HEK293 (cell line): ENCODE results near the gene KCNB1.

Experiments
- CTCF ChIA-PET: fragments of 350-600 bp; formaldehyde crosslinking; extraction: SDS; loops from one replicate; lab custom pipeline; 2021; ENCODE audit warnings: antibody characterized with exemption; lab: Yijun Ruan, JAX
- POLR2A ChIA-PET: fragments of 300-600 bp; formaldehyde crosslinking; extraction: SDS; loops from one replicate; lab custom pipeline; 2020; ENCODE audit warnings: antibody characterized with exemption, inconsistent platforms; lab: Yijun Ruan, JAX
- H3K27ac ChIP-seq: fragments of 200-500 bp; sonication (Bioruptor generic); 2 replicates; pipeline ENCODE4 v1.5.1; 2014; ENCODE audit warnings: low read depth, low read length, control low read depth, inconsistent platforms; ENCODE audit errors: extremely low read depth
- H3K36me3 ChIP-seq, 2 experiments: fragments of 200-500 bp in 1 of 2; sonication (Bioruptor generic) in 1 of 2; 1 replicate in 1 of 2; 2 replicates in 1 of 2; pipeline ENCODE4 v1.5.1; 2014 to 2017; ENCODE audit warnings: inconsistent platforms in 2 of 2, low read length in 2 of 2; ENCODE audit not compliant: control insufficient read depth in 2 of 2, insufficient read depth in 1 of 2
- H3K4me1 ChIP-seq: fragments of 200-500 bp; sonication (Bioruptor generic); 2 replicates; pipeline ENCODE4 v1.5.1; 2014; ENCODE audit warnings: mild to moderate bottlenecking, low read length, inconsistent platforms; ENCODE audit not compliant: control insufficient read depth, insufficient read depth
- H3K4me3 ChIP-seq: 2 replicates; pipeline ENCODE4 v1.5.1; 2011; ENCODE audit warnings: low read depth, mild to moderate bottlenecking, control low read depth, low read length, moderate library complexity
- H3K9me3 ChIP-seq: fragments of 200-500 bp; sonication (Bioruptor generic); 2 replicates; pipeline ENCODE4 v1.5.1; 2014; ENCODE audit warnings: low read depth, low read length, inconsistent platforms; ENCODE audit not compliant: control insufficient read depth, insufficient read depth
- ATF2 ChIP-seq: fragments of 450-650 bp; formaldehyde crosslinking; IDR thresholded peaks from 2 replicates; pipeline ENCODE4 v1.5.1; 2016; ENCODE audit warnings: missing biosample characterization, missing genetic modification characterization, low read depth
- BCL6B ChIP-seq: fragments of 450-650 bp; formaldehyde crosslinking; IDR thresholded peaks from 2 replicates; pipeline ENCODE4 v1.5.1; 2017; ENCODE audit warnings: missing biosample characterization, missing genetic modification characterization
- KLF16 ChIP-seq: fragments of 450-650 bp; formaldehyde crosslinking; IDR thresholded peaks from 2 replicates; pipeline ENCODE4 v1.5.1; 2017; ENCODE audit warnings: missing biosample characterization, missing genetic modification characterization
- OSR2 ChIP-seq: fragments of 450-650 bp; formaldehyde crosslinking; IDR thresholded peaks from 2 replicates; pipeline ENCODE4 v1.5.1; 2016; ENCODE audit warnings: missing biosample characterization, missing genetic modification characterization
- SCRT2 ChIP-seq: fragments of 450-650 bp; formaldehyde crosslinking; IDR thresholded peaks from 2 replicates; pipeline ENCODE4 v1.5.1; 2016; ENCODE audit warnings: missing biosample characterization, missing genetic modification characterization
- SP2 ChIP-seq: fragments of 450-650 bp; formaldehyde crosslinking; IDR thresholded peaks from 2 replicates; pipeline ENCODE4 v1.5.1; 2016; ENCODE audit warnings: missing biosample characterization, missing genetic modification characterization
- SP7 ChIP-seq: fragments of 450-650 bp; formaldehyde crosslinking; IDR thresholded peaks from 2 replicates; pipeline ENCODE4 v1.5.1; 2016; ENCODE audit warnings: missing biosample characterization, missing genetic modification characterization
- ZBTB21 ChIP-seq: fragments of 450-650 bp; formaldehyde crosslinking; IDR thresholded peaks from 2 replicates; pipeline ENCODE4 v1.5.1; 2017; ENCODE audit warnings: missing biosample characterization, missing genetic modification characterization
- ZIC2 ChIP-seq: fragments of 450-650 bp; formaldehyde crosslinking; IDR thresholded peaks from 2 replicates; pipeline ENCODE4 v1.5.1; 2016; ENCODE audit warnings: missing biosample characterization, missing genetic modification characterization
- ZNF155 ChIP-seq: fragments of 450-650 bp; formaldehyde crosslinking; IDR thresholded peaks from 2 replicates; pipeline ENCODE4 v1.5.1; 2016; ENCODE audit warnings: missing biosample characterization, missing genetic modification characterization
- ZNF18 ChIP-seq: fragments of 450-650 bp; formaldehyde crosslinking; IDR thresholded peaks from 2 replicates; pipeline ENCODE4 v1.5.1; 2016; ENCODE audit warnings: missing biosample characterization, missing genetic modification characterization
- ZNF23 ChIP-seq: fragments of 450-650 bp; formaldehyde crosslinking; IDR thresholded peaks from 2 replicates; pipeline ENCODE4 v1.5.1; 2016; ENCODE audit warnings: missing biosample characterization, missing genetic modification characterization, borderline replicate concordance
- ZNF350 ChIP-seq: fragments of 450-650 bp; formaldehyde crosslinking; IDR thresholded peaks from 2 replicates; pipeline ENCODE4 v1.5.0; 2017; ENCODE audit warnings: missing biosample characterization, mild to moderate bottlenecking, missing genetic modification characterization
- ZNF426 ChIP-seq: fragments of 450-650 bp; formaldehyde crosslinking; IDR thresholded peaks from 2 replicates; pipeline ENCODE4 v1.5.1; 2017; ENCODE audit warnings: missing biosample characterization, missing genetic modification characterization, mild to moderate bottlenecking, inconsistent platforms, moderate library complexity
- ZNF449 ChIP-seq: fragments of 450-650 bp; formaldehyde crosslinking; IDR thresholded peaks from 2 replicates; pipeline ENCODE4 v1.5.1; 2017; ENCODE audit warnings: missing biosample characterization, mild to moderate bottlenecking, missing genetic modification characterization, moderate library complexity
- ZNF600 ChIP-seq: fragments of 450-650 bp; formaldehyde crosslinking; IDR thresholded peaks from 2 replicates; pipeline ENCODE4 v1.5.1; 2016; ENCODE audit warnings: missing biosample characterization, missing genetic modification characterization
- ZNF629 ChIP-seq: fragments of 450-650 bp; formaldehyde crosslinking; IDR thresholded peaks from 2 replicates; pipeline ENCODE4 v1.5.1; 2017; ENCODE audit warnings: missing biosample characterization, missing genetic modification characterization
- ZNF664 ChIP-seq: fragments of 450-650 bp; formaldehyde crosslinking; IDR thresholded peaks from 2 replicates; pipeline ENCODE4 v1.5.1; 2016; ENCODE audit warnings: missing biosample characterization, missing genetic modification characterization
- ZNF692 ChIP-seq: fragments of 450-650 bp; formaldehyde crosslinking; IDR thresholded peaks from 2 replicates; pipeline ENCODE4 v1.5.1; 2016; ENCODE audit warnings: missing biosample characterization, missing genetic modification characterization
- ZNF704 ChIP-seq: fragments of 450-650 bp; formaldehyde crosslinking; IDR thresholded peaks from 2 replicates; pipeline ENCODE4 v1.5.1; 2016; ENCODE audit warnings: missing biosample characterization, missing genetic modification characterization

The KCNB1 gene

GRCh38 chr20:49452011-49452482 is 30.4 kb downstream of the KCNB1 start (continued):
- TF ChIP-seq ZNF18 = no peak

- CTCF ChIA-PET = no interaction called here
- no peak overlapping the region for H3K4me3 ChIP-seq
- H3K36me3 ChIP-seq = no peaks in the 10 kb centered on the region
- H3K9me3 ChIP-seq = no peaks in the 10 kb centered on the region
- H3K27ac ChIP-seq = no peak overlapping the region
- TF ChIP-seq ZIC2 (tag by site-specific recombination) (peak; percentile 97), SCRT2 (tag by site-specific recombination) (peak; percentile 82), ZNF155 (tag by site-specific recombination) (no peak), ZNF704 (tag by site-specific recombination) (no peak), ZNF600 (0 out of 2 replicates have a peak, but pooled peaks have one; percentile 24), ZNF426 (tag by site-specific recombination) (no peak), ZNF664 (tag by site-specific recombination) (0 out of 2 replicates have a peak, but pooled peaks have one; percentile 35), SP7 (peak; percentile 17; the same call in 1 of the 2 replicates)
- H3K4me1 ChIP-seq = no peaks in the 10 kb centered on the region
- POLR2A ChIA-PET = no interaction called here
Observed at GRCh38 chr20:49450281-49450721, 32.2 kb downstream of the KCNB1 start.

GRCh38 chr20:49448917-49449316 is 33.6 kb downstream of the KCNB1 start:
- Histone ChIP-seq H3K36me3 (no peaks in the 10 kb centered on the region), H3K4me3 (no peak overlapping the region), H3K4me1 (no peaks in the 10 kb centered on the region), H3K27ac (no peak overlapping the region), H3K9me3 (no peaks in the 10 kb centered on the region)
- TF ChIP-seq SP2 (peak; percentile 37; the same call in 1 of the 2 replicates), BCL6B (tag by site-specific recombination) (no peak), ZNF692 (no peak)
- POLR2A ChIA-PET = no interaction called here
- CTCF ChIA-PET = interaction anchor here (0.7 to 1.0 kb wide), 2 partner anchors 13 to 74 kb away, joined by 3 to 4 read pairs; no protein-coding TSS in a partner anchor

- ChIA-PET POLR2A (no interaction called here), CTCF (interaction anchor here (0.6 kb wide), 1 partner anchor 25 kb away, joined by 3 read pairs; no protein-coding TSS in a partner anchor)
- Histone ChIP-seq H3K36me3 (no peaks in the 10 kb centered on the region), H3K4me1 (no peaks in the 10 kb centered on the region), H3K4me3 (no peak overlapping the region), H3K9me3 (no peaks in the 10 kb centered on the region), H3K27ac (no peak overlapping the region)
- no peak for TF ChIP-seq ZNF23
- peak; percentile 99 for TF ChIP-seq ZNF449 (tag by site-specific recombination)
- peak; percentile 38; the same call in 1 of the 2 replicates for TF ChIP-seq ZNF629 (tag by site-specific recombination)
- 0 out of 2 replicates have a peak, but pooled peaks have one; percentile 14 for TF ChIP-seq OSR2 (tag by site-specific recombination)
- TF ChIP-seq KLF16 (tag by site-specific recombination) = 0 out of 2 replicates have a peak, but pooled peaks have one; percentile 4
- TF ChIP-seq ZNF350 (tag by site-specific recombination) = no peak
- TF ChIP-seq ZBTB21 (tag by site-specific recombination) = peak; percentile 68
- TF ChIP-seq ATF2 = peak; percentile 85
- peak; percentile 97 for TF ChIP-seq ZIC2 (tag by site-specific recombination)
Observed at GRCh38 chr20:49447946-49448809, 34.3 kb downstream of the KCNB1 start.
